ENCODE results near the gene ENGASE.

DNA sequence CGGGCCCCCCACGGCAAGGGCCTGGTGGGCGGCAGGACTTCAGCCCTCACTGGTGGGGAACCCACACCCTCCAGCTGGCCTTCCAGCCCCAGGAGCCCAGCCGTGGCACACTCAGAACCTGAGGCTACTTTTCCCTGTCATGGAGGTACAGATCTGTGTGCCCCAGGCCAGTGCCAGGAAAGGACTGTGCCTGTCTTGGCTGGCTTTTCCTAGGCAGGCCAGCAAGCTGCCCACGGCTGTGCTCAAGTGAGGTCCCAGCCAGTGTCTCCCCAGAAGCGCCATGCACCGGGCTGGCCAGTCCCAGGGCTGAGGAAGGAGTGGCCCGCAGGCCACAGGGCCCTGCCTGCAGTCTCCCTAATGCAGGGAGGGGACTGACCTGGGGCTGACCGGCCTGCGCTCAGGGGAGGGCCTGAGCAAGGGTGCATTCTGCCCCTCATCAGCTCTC is 16.6 kb downstream of the ENGASE start:
- TF ChIP-seq POLR2A (IDR thresholded peaks at IDR 0.05) (no peak), CTCF (IDR thresholded peaks at IDR 0.05) (no peak)

Data from Peyer's patch (tissue), 4 donors.